ENCODE measurements around the gene CCL26. TPM values are rescaled to one million over a fixed set of nuclear protein-coding genes. Genes with fewer than 3 reads are reported as not detected.

CCL26 gene
- total RNA-seq, 1 experiment from 2014 or later = 0.49 TPM

DNA sequence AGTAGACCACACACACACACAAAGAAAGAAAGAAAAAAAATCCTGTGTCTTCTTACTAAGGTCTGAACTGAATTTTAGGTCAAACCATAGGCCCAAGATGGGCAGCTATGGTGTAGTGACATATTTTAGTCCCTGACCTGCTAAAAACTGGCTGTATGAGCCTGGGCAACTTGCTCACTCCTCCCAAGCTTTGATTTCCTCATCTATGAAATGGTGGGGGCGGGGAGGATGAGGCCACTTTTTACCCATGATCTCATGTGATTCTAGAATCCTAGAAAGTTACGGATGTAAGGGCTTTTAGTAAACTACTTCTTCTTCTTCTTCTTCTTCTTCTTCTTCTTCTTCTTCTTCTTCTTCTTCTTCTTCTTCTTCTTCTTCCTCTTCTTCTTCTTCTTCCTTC, 47.7 kb upstream of the CCL26 start:
- ChIA-PET RAD21 (ENCODE audit: low non-redundant PET in 1 of 2, low total read pairs in 2 of 2, uncharacterized antibody in 2 of 2, unreplicated experiment in 2 of 2) (interaction anchor here in 1 of 2 experiments (0.6 kb wide), 1 partner anchor 106 kb away, joined by 3 read pairs; no protein-coding TSS in a partner anchor), POLR2A (no interaction called here), CTCF (no interaction called here)
- intact Hi-C loops (cut with micrococcal nuclease) = no loop called here
- H3K4me2 ChIP-seq (ENCODE audit: low read length) = no peak overlapping the region
- no peaks in the 10 kb centered on the region for H4K20me1 ChIP-seq (ENCODE audit: insufficient read depth)
- no peaks in the 10 kb centered on the region for H3K9me2 ChIP-seq (ENCODE audit: insufficient read depth)
- no peak for TF ChIP-seq JUND (IDR thresholded peaks at IDR 0.05)
- TF ChIP-seq, protein P1, sequence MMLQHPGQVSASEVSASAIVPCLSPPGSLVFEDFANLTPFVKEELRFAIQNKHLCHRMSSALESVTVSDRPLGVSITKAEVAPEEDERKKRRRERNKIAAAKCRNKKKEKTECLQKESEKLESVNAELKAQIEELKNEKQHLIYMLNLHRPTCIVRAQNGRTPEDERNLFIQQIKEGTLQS (IDR thresholded peaks at IDR 0.05) = no peak
- TF ChIP-seq YY1 (IDR thresholded peaks at IDR 0.05; ENCODE audit: extremely low read depth, insufficient replicate concordance, low read depth, low read length) = no peak
- no peak for TF ChIP-seq ELF1 (IDR thresholded peaks at IDR 0.05; ENCODE audit: borderline replicate concordance, low read depth)
- TF ChIP-seq SIN3A (IDR thresholded peaks at IDR 0.05; ENCODE audit: low read depth) = no peak
- TF ChIP-seq, protein P2, sequence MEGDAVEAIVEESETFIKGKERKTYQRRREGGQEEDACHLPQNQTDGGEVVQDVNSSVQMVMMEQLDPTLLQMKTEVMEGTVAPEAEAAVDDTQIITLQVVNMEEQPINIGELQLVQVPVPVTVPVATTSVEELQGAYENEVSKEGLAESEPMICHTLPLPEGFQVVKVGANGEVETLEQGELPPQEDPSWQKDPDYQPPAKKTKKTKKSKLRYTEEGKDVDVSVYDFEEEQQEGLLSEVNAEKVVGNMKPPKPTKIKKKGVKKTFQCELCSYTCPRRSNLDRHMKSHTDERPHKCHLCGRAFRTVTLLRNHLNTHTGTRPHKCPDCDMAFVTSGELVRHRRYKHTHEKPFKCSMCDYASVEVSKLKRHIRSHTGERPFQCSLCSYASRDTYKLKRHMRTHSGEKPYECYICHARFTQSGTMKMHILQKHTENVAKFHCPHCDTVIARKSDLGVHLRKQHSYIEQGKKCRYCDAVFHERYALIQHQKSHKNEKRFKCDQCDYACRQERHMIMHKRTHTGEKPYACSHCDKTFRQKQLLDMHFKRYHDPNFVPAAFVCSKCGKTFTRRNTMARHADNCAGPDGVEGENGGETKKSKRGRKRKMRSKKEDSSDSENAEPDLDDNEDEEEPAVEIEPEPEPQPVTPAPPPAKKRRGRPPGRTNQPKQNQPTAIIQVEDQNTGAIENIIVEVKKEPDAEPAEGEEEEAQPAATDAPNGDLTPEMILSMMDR (IDR thresholded peaks at IDR 0.05 in 2 of 3, conservative IDR thresholded peaks at IDR 0.05 in 1 of 3; ENCODE audit: borderline replicate concordance in 1 of 3, insufficient read depth in 1 of 3, low read depth in 2 of 3, low read length in 2 of 3) = no peak
- H3K79me2 ChIP-seq (ENCODE audit: insufficient read depth, low read length) = no peaks in the 10 kb centered on the region
- H3K4me1 ChIP-seq (ENCODE audit: control insufficient read depth in 1 of 2, insufficient read depth in 2 of 2, low read length in 2 of 2) = peaks cover 0 to 8% of the 10 kb centered on the region in 2 experiments; a peak in 2 of 4 replicates
- no peak overlapping the region for H3K4me3 ChIP-seq (replicated peaks in 1 of 2; ENCODE audit: low read depth in 1 of 2, low read length in 2 of 2)
- no peak overlapping the region for H3K27ac ChIP-seq (ENCODE audit: low read depth, low read length)
- no peak overlapping the region for H3K9ac ChIP-seq (ENCODE audit: low read length)
- H2AFZ ChIP-seq (ENCODE audit: low read depth, low read length, poor library complexity, severe bottlenecking) = no peak overlapping the region
- H3K36me3 ChIP-seq (ENCODE audit: control insufficient read depth in 1 of 2, insufficient read depth in 2 of 2, low read length in 2 of 2) = no peaks in the 10 kb centered on the region
- ATAC-seq (no peak), DNase-seq (ENCODE audit: low read depth, low spot score) (no peak)
- no peaks in the 10 kb centered on the region for H3K9me3 ChIP-seq (ENCODE audit: control insufficient read depth in 1 of 2, insufficient read depth in 1 of 2, low read depth in 1 of 2, low read length in 2 of 2)
- no TSS peak for BruUV-seq (replicated peaks)
- H3K27me3 ChIP-seq (ENCODE audit: insufficient read depth, low read length) = no peaks in the 10 kb centered on the region; the same call in 1 of the 2 replicates

DNA sequence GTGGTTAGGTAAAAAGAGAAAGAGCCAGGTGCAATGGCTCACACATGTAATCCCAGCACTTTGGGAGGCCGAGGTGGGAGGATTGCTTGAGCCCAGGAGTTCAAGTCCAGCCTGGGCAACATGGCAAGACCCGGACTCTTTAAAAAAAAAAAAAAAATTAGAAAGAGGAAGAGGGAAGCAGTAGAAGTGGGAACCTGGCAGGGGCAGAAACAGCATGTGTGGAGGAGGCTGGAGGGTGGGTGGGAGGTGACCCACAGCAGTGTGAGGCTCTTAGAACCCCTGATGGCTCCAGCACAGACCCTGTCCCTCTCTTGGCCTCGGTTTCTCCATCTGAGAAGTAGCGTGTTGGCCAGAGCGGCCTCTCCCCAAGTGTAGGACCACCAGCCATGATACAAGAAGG, 46.5 kb upstream of the CCL26 start:
- Histone ChIP-seq H4K20me1 (ENCODE audit: insufficient read depth) (no peaks in the 10 kb centered on the region), H3K27ac (ENCODE audit: low read depth, low read length) (no peak overlapping the region), H3K9me3 (ENCODE audit: control insufficient read depth in 1 of 2, insufficient read depth in 1 of 2, low read depth in 1 of 2, low read length in 2 of 2) (no peaks in the 10 kb centered on the region), H3K4me3 (replicated peaks in 1 of 2; ENCODE audit: low read depth in 1 of 2, low read length in 2 of 2) (no peak overlapping the region), H3K27me3 (ENCODE audit: insufficient read depth, low read length) (no peaks in the 10 kb centered on the region; the same call in 1 of the 2 replicates), H3K9me2 (ENCODE audit: insufficient read depth) (no peaks in the 10 kb centered on the region), H3K9ac (ENCODE audit: low read length) (no peak overlapping the region), H3K4me2 (ENCODE audit: low read length) (no peak overlapping the region), H3K79me2 (ENCODE audit: insufficient read depth, low read length) (no peaks in the 10 kb centered on the region), H2AFZ (ENCODE audit: low read depth, low read length, poor library complexity, severe bottlenecking) (no peak overlapping the region), H3K36me3 (ENCODE audit: control insufficient read depth in 1 of 2, insufficient read depth in 2 of 2, low read length in 2 of 2) (no peaks in the 10 kb centered on the region), H3K4me1 (ENCODE audit: control insufficient read depth in 1 of 2, insufficient read depth in 2 of 2, low read length in 2 of 2) (peaks cover 0 to 7% of the 10 kb centered on the region in 2 experiments; a peak in 2 of 4 replicates)
- RAD21 ChIA-PET (ENCODE audit: low non-redundant PET in 1 of 2, low total read pairs in 2 of 2, uncharacterized antibody in 2 of 2, unreplicated experiment in 2 of 2) = no interaction called here
- ATAC-seq (no peak), DNase-seq (ENCODE audit: low read depth, low spot score) (no peak)
- CTCF ChIA-PET = no interaction called here
- intact Hi-C loops (cut with micrococcal nuclease) = no loop called here
- no TSS peak for BruUV-seq (replicated peaks)
- TF ChIP-seq JUND (IDR thresholded peaks at IDR 0.05) = no peak
- POLR2A ChIA-PET = no interaction called here
